Mesendoderm (in vitro differentiated cells): ENCODE measurements around the gene RYR2.

ENCODE experiments used
- DNase-seq: peaks from one replicate; pipeline ENCODE4 v3.0.0; 2013
- H2AK5ac ChIP-seq: 2 replicates; pipeline ENCODE4 v1.6.1; 2013; ENCODE audit warnings: low read length, inconsistent platforms
- H2BK120ac ChIP-seq: 2 replicates; pipeline ENCODE4 v1.6.1; 2013; ENCODE audit warnings: low read depth, mild to moderate bottlenecking, low read length, moderate library complexity, mixed read lengths
- H2BK15ac ChIP-seq: replicated peaks from 2 replicates; pipeline ENCODE4 v1.6.1; 2013; ENCODE audit warnings: low read depth, mild to moderate bottlenecking, moderate library complexity
- H2BK5ac ChIP-seq: 2 replicates; pipeline ENCODE4 v1.6.1; 2013; ENCODE audit warnings: low read length, inconsistent platforms
- H3K18ac ChIP-seq: 2 replicates; pipeline ENCODE4 v1.6.1; 2013; ENCODE audit warnings: mild to moderate bottlenecking, low read length, mixed read lengths
- H3K23ac ChIP-seq: one replicate; pipeline ENCODE4 v1.6.1; 2013; ENCODE audit warnings: low read length
- H3K27ac ChIP-seq: 2 replicates; pipeline ENCODE4 v1.5.1; 2013; ENCODE audit warnings: low read depth, mild to moderate bottlenecking, inconsistent platforms, low read length, moderate library complexity
- H3K27me3 ChIP-seq: 2 replicates; pipeline ENCODE4 v1.6.1; 2013; ENCODE audit warnings: low read length, control low read depth, mild to moderate bottlenecking, inconsistent platforms; ENCODE audit not compliant: insufficient read depth, poor library complexity
- H3K36me3 ChIP-seq: 2 replicates; pipeline ENCODE4 v1.6.1; 2013; ENCODE audit warnings: low read length, inconsistent platforms; ENCODE audit not compliant: control insufficient read depth, insufficient read depth
- H3K4ac ChIP-seq: one replicate; pipeline ENCODE4 v1.6.1; 2013; ENCODE audit warnings: low read depth, mild to moderate bottlenecking, low read length, moderate library complexity
- H3K4me1 ChIP-seq: 2 replicates; pipeline ENCODE4 v1.6.1; 2013; ENCODE audit warnings: low read depth, low read length, inconsistent platforms; ENCODE audit not compliant: control insufficient read depth
- H3K4me2 ChIP-seq: 2 replicates; pipeline ENCODE4 v1.6.1; 2013; ENCODE audit warnings: low read length
- H3K4me3 ChIP-seq: 2 replicates; pipeline ENCODE4 v1.5.1; 2013; ENCODE audit warnings: mild to moderate bottlenecking, low read length
- H3K56ac ChIP-seq: one replicate; pipeline ENCODE4 v1.6.1; 2013; ENCODE audit warnings: low read length
- H3K79me1 ChIP-seq: 2 replicates; pipeline ENCODE4 v1.6.1; 2013; ENCODE audit warnings: low read length, inconsistent platforms
- H3K79me2 ChIP-seq: 2 replicates; pipeline ENCODE4 v1.6.1; 2013; ENCODE audit warnings: mild to moderate bottlenecking, low read length; ENCODE audit not compliant: control insufficient read depth, insufficient read depth
- H3K9ac ChIP-seq: 2 replicates; pipeline ENCODE4 v1.6.1; 2013; ENCODE audit warnings: low read length, inconsistent platforms
- H4K5ac ChIP-seq: one replicate; pipeline ENCODE4 v1.6.1; 2013; ENCODE audit warnings: low read length
- H4K8ac ChIP-seq: one replicate; pipeline ENCODE4 v1.6.1; 2013; ENCODE audit warnings: low read depth, mild to moderate bottlenecking, control low read depth, low read length, moderate library complexity
- WGBS: extraction: QIAGEN DNeasy Blood & Tissue Kit; methylation state at CpG from one replicate; pipeline ENCODE4 v1.1.7; 2013; ENCODE audit warnings: low lambda C conversion rate, missing lambda C conversion rate; ENCODE audit not compliant: insufficient coverage; ENCODE audit errors: extremely low coverage; 5-methylcytosine and 5-hydroxymethylcytosine counted together

Gene RYR2

DNA sequence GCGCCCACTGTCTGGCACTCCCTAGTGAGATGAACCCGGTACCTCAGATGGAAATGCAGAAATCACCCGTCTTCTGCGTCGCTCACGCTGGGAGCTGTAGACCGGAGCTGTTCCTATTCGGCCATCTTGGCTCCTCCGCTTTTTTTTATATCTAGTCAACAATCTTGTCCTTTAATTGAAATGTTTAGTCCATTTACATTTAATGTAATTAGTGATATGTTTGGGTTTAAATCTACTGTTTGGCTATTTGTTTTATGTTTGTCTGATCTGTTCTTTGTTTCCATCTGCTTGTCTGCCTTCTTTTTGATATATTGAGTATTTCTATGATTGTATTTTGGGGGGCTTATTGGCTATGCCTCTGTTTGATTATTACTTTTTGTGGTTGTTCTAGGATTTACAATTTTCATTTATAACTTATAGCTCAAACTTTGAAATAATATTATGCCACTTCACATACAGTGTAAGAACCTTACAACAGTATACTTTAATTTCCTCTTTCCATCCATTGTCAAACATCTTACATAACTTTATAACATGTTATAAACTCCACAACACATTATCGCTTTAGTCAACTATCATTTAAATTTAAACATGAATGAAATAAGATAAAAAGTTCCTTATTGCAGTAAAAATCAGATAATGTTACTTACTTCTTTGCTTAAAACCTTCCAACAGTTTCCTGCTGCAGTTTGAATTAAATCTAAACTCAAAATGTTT is 16.5 kb upstream of the RYR2 start:
- Histone ChIP-seq H4K5ac (no peak overlapping the region), H2BK5ac (no peak overlapping the region)

DNA sequence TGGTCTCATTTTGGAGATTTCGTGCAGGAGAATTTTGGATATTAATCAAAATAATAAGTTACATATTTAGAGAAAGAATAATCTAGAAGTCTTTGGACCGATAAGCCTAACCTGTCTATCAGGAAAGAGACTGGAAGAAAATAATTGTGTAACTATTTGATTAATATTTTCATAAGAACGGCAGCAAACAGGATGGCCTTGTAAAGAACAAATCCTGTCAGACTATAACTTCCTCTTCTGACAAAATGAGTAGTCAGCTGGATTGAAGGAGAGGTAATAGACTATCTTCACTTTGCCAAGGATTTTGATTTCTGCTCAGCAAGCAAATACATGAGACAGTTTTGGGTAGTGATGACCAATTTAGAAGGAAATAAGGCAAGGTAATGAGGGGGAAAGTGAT is 12.7 kb upstream of the RYR2 start:
- no peak overlapping the region for H3K56ac ChIP-seq
- no peak overlapping the region for H2BK120ac ChIP-seq
- H3K79me2 ChIP-seq, result no peaks in the 10 kb centered on the region
- H3K4me2 ChIP-seq, result no peak overlapping the region
- H3K4ac ChIP-seq, result no peak overlapping the region
- H3K4me1 ChIP-seq, result peaks cover 10% of the 10 kb centered on the region
- no peak overlapping the region for H2BK15ac ChIP-seq
- no peak overlapping the region for H3K9ac ChIP-seq
- H3K23ac ChIP-seq, result no peak overlapping the region
- H3K18ac ChIP-seq, result no peak overlapping the region
- no peak overlapping the region for H3K27ac ChIP-seq
- no peaks in the 10 kb centered on the region for H3K79me1 ChIP-seq
- H3K36me3 ChIP-seq, result no peaks in the 10 kb centered on the region
- no peak overlapping the region for H3K4me3 ChIP-seq
- H3K27me3 ChIP-seq, result no peaks in the 10 kb centered on the region
- H4K8ac ChIP-seq, result no peak overlapping the region
- WGBS, result no CpG with 5 or more reads among the region's 3 CpGs
- H4K5ac ChIP-seq, result no peak overlapping the region
- no peak for DNase-seq
- no peak overlapping the region for H2BK5ac ChIP-seq
- no peak overlapping the region for H2AK5ac ChIP-seq

More for the DNA sequence above, 16.5 kb upstream of the RYR2 start:
- Histone ChIP-seq H3K56ac (no peak overlapping the region), H3K9ac (no peak overlapping the region), H2BK120ac (no peak overlapping the region), H3K27ac (no peak overlapping the region), H2AK5ac (no peak overlapping the region), H3K4me1 (no peaks in the 10 kb centered on the region), H3K23ac (no peak overlapping the region), H3K4me2 (no peak overlapping the region), H3K36me3 (no peaks in the 10 kb centered on the region), H3K27me3 (no peaks in the 10 kb centered on the region), H3K4me3 (no peak overlapping the region), H2BK15ac (no peak overlapping the region), H3K4ac (no peak overlapping the region), H3K18ac (no peak overlapping the region), H3K79me2 (no peaks in the 10 kb centered on the region), H4K8ac (no peak overlapping the region), H3K79me1 (no peaks in the 10 kb centered on the region)
- 100% methylated on average over 1 of the region's 10 CpGs for WGBS
- no peak for DNase-seq

DNA sequence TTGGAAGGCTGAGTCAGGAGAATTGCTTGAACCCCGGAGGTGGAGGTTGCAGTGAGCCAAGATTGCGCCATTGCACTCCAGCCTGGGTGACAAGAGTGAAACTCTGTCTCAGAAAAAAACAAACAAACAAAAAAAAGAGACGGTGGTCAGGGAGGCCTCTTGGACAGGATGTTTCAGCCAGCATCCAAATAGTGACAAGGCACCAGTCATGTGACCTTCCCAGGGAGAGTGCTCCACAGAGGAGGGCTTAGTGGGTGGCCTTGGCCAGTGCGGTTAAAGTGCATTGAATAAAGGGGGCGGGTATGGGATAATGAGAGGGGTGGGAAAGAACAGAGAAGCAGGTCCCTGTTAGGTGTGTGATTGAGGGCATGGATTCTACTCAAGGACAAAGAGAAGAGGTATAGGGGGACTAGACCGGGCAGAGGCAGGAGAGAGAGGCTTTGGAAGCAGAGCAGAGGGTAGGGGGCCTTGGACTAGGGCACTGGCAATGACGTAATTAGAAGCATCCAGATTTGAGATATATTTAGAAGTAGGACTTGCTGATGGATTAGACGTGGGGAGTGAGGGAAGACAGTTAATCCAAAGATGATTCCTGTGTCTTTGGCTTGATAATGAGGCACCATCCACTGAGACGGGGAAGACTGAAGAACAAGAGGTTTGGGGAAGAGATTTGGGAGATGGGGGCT is 12.0 kb upstream of the RYR2 start:
- Histone ChIP-seq H3K4me2 (no peak overlapping the region), H3K23ac (no peak overlapping the region), H3K9ac (no peak overlapping the region), H3K4me3 (no peak overlapping the region), H3K79me1 (no peaks in the 10 kb centered on the region), H2BK5ac (peak overlapping the region; percentile 18), H4K5ac (no peak overlapping the region), H3K36me3 (no peaks in the 10 kb centered on the region), H2AK5ac (peak overlapping the region; percentile 12), H3K56ac (no peak overlapping the region), H2BK120ac (no peak overlapping the region), H3K79me2 (no peaks in the 10 kb centered on the region), H3K18ac (no peak overlapping the region), H2BK15ac (no peak overlapping the region), H3K27ac (no peak overlapping the region), H3K4ac (no peak overlapping the region), H3K27me3 (no peaks in the 10 kb centered on the region), H3K4me1 (peaks cover 10% of the 10 kb centered on the region), H4K8ac (no peak overlapping the region)
- DNase-seq, result no peak
- no CpG with 5 or more reads among the region's 9 CpGs for WGBS

DNA sequence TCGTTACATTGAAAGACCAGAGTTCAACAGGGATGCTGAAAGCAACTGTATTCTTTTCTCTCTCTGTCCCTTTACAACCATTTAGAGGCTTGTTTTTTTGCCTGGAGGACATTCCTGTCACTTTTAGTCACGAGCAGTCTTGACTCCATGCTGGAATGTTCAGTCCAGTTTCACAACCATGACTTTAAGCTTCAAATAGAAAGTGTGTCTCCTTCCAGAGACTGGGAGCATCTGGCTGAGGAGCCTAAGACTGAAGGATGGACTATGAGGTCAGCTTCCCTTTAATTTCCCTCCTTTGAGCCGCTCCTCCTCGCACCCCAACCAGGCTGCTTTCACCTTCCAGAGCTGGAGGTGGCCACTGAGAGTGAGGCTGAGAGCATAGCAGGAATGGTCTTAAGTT is 10.5 kb upstream of the RYR2 start:
- Histone ChIP-seq H2AK5ac (peak overlapping the region; percentile 29), H3K4me2 (no peak overlapping the region), H3K56ac (peak overlapping the region; percentile 59), H2BK120ac (no peak overlapping the region), H3K4me1 (peaks cover 10% of the 10 kb centered on the region), H3K27ac (peak overlapping the region; percentile 59), H3K23ac (no peak overlapping the region), H3K4ac (no peak overlapping the region), H3K18ac (peak overlapping the region; percentile 6), H3K9ac (no peak overlapping the region), H2BK5ac (peak overlapping the region; percentile 66), H3K36me3 (no peaks in the 10 kb centered on the region), H3K27me3 (no peaks in the 10 kb centered on the region), H3K79me2 (no peaks in the 10 kb centered on the region), H4K5ac (peak overlapping the region; percentile 17), H3K4me3 (no peak overlapping the region), H4K8ac (no peak overlapping the region), H2BK15ac (no peak overlapping the region), H3K79me1 (no peaks in the 10 kb centered on the region)
- no CpG with 5 or more reads among the region's 4 CpGs for WGBS
- DNase-seq, result peak; percentile 62

DNA sequence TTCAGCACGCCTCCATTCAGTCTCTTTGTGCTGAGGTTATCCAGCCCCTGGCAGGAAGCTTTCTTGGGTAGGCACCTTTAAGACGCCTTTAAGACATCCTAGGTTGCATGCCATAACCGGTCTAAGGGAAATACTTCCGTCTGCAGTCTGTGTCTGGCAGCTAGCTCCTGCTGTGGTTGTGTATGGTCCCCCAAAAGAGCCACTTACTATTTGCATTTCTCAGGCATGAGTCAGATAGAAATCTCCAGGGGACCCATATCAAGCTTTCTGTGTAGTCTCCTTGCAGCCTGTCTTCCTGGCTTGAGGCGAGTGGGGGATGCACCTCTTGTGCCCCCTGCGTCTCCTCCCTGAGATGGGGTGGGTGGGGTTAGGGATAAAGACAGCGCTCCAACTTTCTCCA is 10.0 kb upstream of the RYR2 start:
- H3K4me1 ChIP-seq, result peaks cover 10% of the 10 kb centered on the region
- no peak overlapping the region for H2BK15ac ChIP-seq
- no peak overlapping the region for H3K4me2 ChIP-seq
- H2BK120ac ChIP-seq, result no peak overlapping the region
- H3K18ac ChIP-seq, result no peak overlapping the region
- H3K79me1 ChIP-seq, result no peaks in the 10 kb centered on the region
- DNase-seq, result peak; percentile 92
- no peak overlapping the region for H2BK5ac ChIP-seq
- no peak overlapping the region for H3K9ac ChIP-seq
- no peaks in the 10 kb centered on the region for H3K36me3 ChIP-seq
- no peak overlapping the region for H3K23ac ChIP-seq
- no peak overlapping the region for H4K8ac ChIP-seq
- H3K27ac ChIP-seq, result peak overlapping the region; percentile 59
- no peak overlapping the region for H2AK5ac ChIP-seq
- no peak overlapping the region for H3K4me3 ChIP-seq
- no peak overlapping the region for H3K4ac ChIP-seq
- no peaks in the 10 kb centered on the region for H3K79me2 ChIP-seq
- no peaks in the 10 kb centered on the region for H3K27me3 ChIP-seq
- no peak overlapping the region for H4K5ac ChIP-seq
- WGBS, result no CpG with 5 or more reads among the region's 7 CpGs
- H3K56ac ChIP-seq, result no peak overlapping the region
